ENCODE measurements around the gene KCNQ1.

The KCNQ1 gene

DNA sequence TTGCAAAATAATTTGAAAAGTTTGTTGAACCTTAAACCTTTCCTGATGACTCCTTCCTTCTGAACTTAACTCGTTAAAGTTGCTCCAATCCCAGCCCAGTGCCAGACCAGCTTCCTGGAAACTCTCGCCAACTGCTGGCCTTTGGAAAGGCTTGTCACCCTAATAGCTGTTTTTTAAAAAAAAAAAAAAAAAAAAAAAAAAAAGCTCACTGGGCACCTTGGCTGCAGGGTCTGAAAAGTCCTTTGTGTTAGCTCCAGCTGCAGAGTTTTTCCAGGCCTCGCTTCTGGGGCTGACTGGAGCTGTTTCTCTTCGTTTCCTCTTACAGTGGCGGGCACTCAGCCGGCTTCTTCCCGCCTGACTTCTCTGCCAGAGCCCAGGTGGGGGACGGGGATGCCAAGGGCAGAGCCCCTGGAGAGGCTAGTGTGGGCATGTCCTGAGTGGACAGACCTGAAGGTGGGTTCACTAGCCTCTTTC lies 229.9 kb downstream of the KCNQ1 start:
- TF ChIP-seq, protein P1, sequence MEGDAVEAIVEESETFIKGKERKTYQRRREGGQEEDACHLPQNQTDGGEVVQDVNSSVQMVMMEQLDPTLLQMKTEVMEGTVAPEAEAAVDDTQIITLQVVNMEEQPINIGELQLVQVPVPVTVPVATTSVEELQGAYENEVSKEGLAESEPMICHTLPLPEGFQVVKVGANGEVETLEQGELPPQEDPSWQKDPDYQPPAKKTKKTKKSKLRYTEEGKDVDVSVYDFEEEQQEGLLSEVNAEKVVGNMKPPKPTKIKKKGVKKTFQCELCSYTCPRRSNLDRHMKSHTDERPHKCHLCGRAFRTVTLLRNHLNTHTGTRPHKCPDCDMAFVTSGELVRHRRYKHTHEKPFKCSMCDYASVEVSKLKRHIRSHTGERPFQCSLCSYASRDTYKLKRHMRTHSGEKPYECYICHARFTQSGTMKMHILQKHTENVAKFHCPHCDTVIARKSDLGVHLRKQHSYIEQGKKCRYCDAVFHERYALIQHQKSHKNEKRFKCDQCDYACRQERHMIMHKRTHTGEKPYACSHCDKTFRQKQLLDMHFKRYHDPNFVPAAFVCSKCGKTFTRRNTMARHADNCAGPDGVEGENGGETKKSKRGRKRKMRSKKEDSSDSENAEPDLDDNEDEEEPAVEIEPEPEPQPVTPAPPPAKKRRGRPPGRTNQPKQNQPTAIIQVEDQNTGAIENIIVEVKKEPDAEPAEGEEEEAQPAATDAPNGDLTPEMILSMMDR (IDR thresholded peaks at IDR 0.05; ENCODE audit: low read length) = no peak
- TF ChIP-seq EZH2 (IDR thresholded peaks at IDR 0.05; ENCODE audit: borderline replicate concordance, low read length) = no peak
- no peaks in the 10 kb centered on the region for H3F3A ChIP-seq (ENCODE audit: insufficient read depth, low read length)
- peaks cover 11% of the 10 kb centered on the region for H3K4me1 ChIP-seq (ENCODE audit: insufficient read depth, low read length, severe bottlenecking)
- no peaks in the 10 kb centered on the region for H3K9me2 ChIP-seq (ENCODE audit: low read depth, low read length)
- H3K9me3 ChIP-seq (ENCODE audit: low read length) = no peaks in the 10 kb centered on the region
- no peak overlapping the region for H3K27ac ChIP-seq (ENCODE audit: low read depth, low read length, poor library complexity, severe bottlenecking)
- H3K4me2 ChIP-seq (ENCODE audit: low read length) = no peak overlapping the region
- no peak overlapping the region for H3K9ac ChIP-seq (ENCODE audit: low read length)
- H3K36me3 ChIP-seq (ENCODE audit: insufficient read depth, low read length) = no peaks in the 10 kb centered on the region
- no peaks in the 10 kb centered on the region for H3K79me2 ChIP-seq (ENCODE audit: insufficient read depth, low read length)
- H3K4me3 ChIP-seq (ENCODE audit: low read depth, low read length, poor library complexity, severe bottlenecking) = no peak overlapping the region
- H3K27me3 ChIP-seq (ENCODE audit: insufficient read depth, low read length) = no peaks in the 10 kb centered on the region
- H4K20me1 ChIP-seq (ENCODE audit: insufficient read depth, low read length) = no peaks in the 10 kb centered on the region
- H2AFZ ChIP-seq (ENCODE audit: low read length) = no peak overlapping the region

DNA sequence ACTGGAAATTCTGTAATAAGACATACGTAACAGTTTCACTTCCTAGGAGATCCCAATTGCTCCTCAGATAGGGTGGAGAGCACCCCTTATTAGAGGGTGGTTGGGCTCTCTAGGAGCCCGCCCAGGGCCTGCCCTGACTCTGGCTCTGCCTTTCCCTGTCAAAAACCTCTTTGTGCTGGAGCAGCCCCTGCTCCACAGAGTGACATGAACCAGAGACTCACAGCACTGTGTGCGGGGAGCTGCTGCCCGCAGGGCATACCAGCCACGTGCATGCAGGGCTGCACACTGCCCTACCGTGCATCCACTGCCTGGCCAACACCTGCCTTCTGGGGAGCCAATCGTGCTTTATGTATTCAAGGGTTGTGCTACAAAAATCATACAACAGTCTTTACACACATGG lies 230.7 kb downstream of the KCNQ1 start:
- H3K27ac ChIP-seq (ENCODE audit: low read depth, low read length, poor library complexity, severe bottlenecking) = no peak overlapping the region
- no peaks in the 10 kb centered on the region for H3K27me3 ChIP-seq (ENCODE audit: insufficient read depth, low read length)
- H3K9me2 ChIP-seq (ENCODE audit: low read depth, low read length) = no peaks in the 10 kb centered on the region
- no peak overlapping the region for H3K4me2 ChIP-seq (ENCODE audit: low read length)
- H3F3A ChIP-seq (ENCODE audit: insufficient read depth, low read length) = no peaks in the 10 kb centered on the region
- H4K20me1 ChIP-seq (ENCODE audit: insufficient read depth, low read length) = no peaks in the 10 kb centered on the region
- H3K9me3 ChIP-seq (ENCODE audit: low read length) = no peaks in the 10 kb centered on the region
- H3K9ac ChIP-seq (ENCODE audit: low read length) = no peak overlapping the region
- no peak overlapping the region for H2AFZ ChIP-seq (ENCODE audit: low read length)
- peaks cover 11% of the 10 kb centered on the region for H3K4me1 ChIP-seq (ENCODE audit: insufficient read depth, low read length, severe bottlenecking)
- TF ChIP-seq, protein P1 (IDR thresholded peaks at IDR 0.05; ENCODE audit: low read length) = no peak
- TF ChIP-seq EZH2 (IDR thresholded peaks at IDR 0.05; ENCODE audit: borderline replicate concordance, low read length) = no peak
- H3K36me3 ChIP-seq (ENCODE audit: insufficient read depth, low read length) = no peaks in the 10 kb centered on the region
- no peak overlapping the region for H3K4me3 ChIP-seq (ENCODE audit: low read depth, low read length, poor library complexity, severe bottlenecking)
- no peaks in the 10 kb centered on the region for H3K79me2 ChIP-seq (ENCODE audit: insufficient read depth, low read length)

DNA sequence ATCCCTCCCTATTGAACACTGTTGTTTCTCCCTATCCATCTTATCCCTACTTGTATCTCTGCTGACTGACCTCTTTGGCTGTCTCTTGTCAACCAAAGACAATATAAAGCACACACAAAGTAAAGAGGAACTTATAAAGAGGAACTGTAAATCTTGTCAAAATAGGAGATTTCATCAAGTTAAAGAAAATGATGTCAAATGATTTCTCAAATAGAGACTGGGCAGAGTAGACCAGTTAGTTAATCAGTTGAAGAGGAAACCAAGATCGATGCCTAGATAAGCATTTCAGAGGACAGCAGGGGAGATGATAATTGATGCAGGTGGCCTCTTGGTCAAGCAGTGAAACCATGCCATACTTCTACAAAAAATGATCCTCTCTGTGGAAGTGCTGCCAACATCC lies 232.3 kb downstream of the KCNQ1 start:
- H3K4me3 ChIP-seq (ENCODE audit: low read depth, low read length, poor library complexity, severe bottlenecking) = no peak overlapping the region
- no peaks in the 10 kb centered on the region for H4K20me1 ChIP-seq (ENCODE audit: insufficient read depth, low read length)
- H3K79me2 ChIP-seq (ENCODE audit: insufficient read depth, low read length) = no peaks in the 10 kb centered on the region
- peaks cover 21% of the 10 kb centered on the region for H3K4me1 ChIP-seq (ENCODE audit: insufficient read depth, low read length, severe bottlenecking)
- H3K36me3 ChIP-seq (ENCODE audit: insufficient read depth, low read length) = no peaks in the 10 kb centered on the region
- H3K27ac ChIP-seq (ENCODE audit: low read depth, low read length, poor library complexity, severe bottlenecking) = no peak overlapping the region
- H3K9me3 ChIP-seq (ENCODE audit: low read length) = no peaks in the 10 kb centered on the region
- H3K27me3 ChIP-seq (ENCODE audit: insufficient read depth, low read length) = no peaks in the 10 kb centered on the region
- TF ChIP-seq, protein P1 (IDR thresholded peaks at IDR 0.05; ENCODE audit: low read length) = no peak
- TF ChIP-seq EZH2 (IDR thresholded peaks at IDR 0.05; ENCODE audit: borderline replicate concordance, low read length) = no peak
- H3K9me2 ChIP-seq (ENCODE audit: low read depth, low read length) = no peaks in the 10 kb centered on the region
- no peak overlapping the region for H2AFZ ChIP-seq (ENCODE audit: low read length)
- no peak overlapping the region for H3K4me2 ChIP-seq (ENCODE audit: low read length)
- H3F3A ChIP-seq (ENCODE audit: insufficient read depth, low read length) = no peaks in the 10 kb centered on the region
- no peak overlapping the region for H3K9ac ChIP-seq (ENCODE audit: low read length)
